OCI-LY7 (cell line): ENCODE results near the gene RSU1.

ENCODE experiments used
- CTCF ChIP-seq: fragments of 200-600 bp; sonication (generic); conservative IDR thresholded peaks from 2 replicates; pipeline ENCODE4 v1.5.1; 2014; ENCODE audit warnings: mild to moderate bottlenecking, antibody characterized with exemption, low read length, moderate library complexity, mixed read lengths
- EZH2phosphoT487 ChIP-seq: fragments of 200-600 bp; sonication (generic); IDR thresholded peaks from 2 replicates; pipeline ENCODE4 v1.6.1; 2018; ENCODE audit warnings: low read depth, borderline replicate concordance, mild to moderate bottlenecking, mixed run types, antibody characterized with exemption, low read length, moderate library complexity, mixed read lengths

GRCh38 chr10:16804123-16804522 is 13.1 kb downstream of the RSU1 start:
- no peak for TF ChIP-seq CTCF
- TF ChIP-seq EZH2phosphoT487: no peak
